HG03571 (cell line): ENCODE measurements around the gene FRAS1.
"Not testable (repeated sequence)": the region's sequence is repeated elsewhere in the genome, so short reads cannot be mapped to it uniquely, and the experiment has no call there.

Experiments
- ATAC-seq: cut with Tn5 transposase; IDR thresholded peaks from one replicate; pipeline ENCODE4 v1.9.1; 2021; ENCODE audit not compliant: unreplicated experiment

Gene FRAS1

DNA sequence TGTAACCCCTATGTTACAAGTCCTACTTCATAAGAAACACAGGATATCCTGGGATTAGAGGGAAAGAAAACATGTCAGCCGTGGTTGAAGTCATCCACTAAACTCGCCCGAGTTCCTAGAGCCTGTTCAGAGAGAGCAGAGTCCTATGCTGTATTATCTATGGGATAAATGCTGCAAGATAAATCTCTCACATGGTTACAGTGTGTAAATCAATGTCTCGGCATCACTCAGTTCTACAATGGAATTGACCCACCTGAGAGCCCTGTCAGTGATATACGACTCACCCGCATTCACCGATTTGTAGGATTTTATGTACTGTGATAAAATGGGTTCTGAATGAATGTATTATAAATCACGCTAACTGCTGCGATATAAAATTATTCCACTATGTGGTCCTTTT, 366.7 kb downstream of the FRAS1 start:
- no peak for ATAC-seq

DNA sequence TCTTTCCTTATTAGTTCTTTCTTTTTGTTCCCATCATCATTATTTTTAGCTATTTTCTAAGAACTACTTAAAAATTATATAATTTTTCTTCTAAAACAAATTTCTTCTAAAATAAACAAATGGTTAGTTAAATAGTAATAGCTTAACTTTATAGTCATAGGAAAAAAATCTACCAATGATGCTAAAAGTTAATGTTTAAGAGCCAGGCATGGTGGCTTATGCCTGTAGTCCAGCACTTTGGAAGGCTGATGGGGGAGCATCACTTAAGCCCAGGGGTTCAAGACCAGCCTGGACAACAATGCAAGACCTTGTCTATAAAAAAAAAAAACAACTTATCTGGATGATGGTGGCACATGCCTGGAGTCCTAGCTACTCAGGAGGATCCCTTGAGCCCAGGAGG, 367.3 kb downstream of the FRAS1 start:
- ATAC-seq = no peak

DNA sequence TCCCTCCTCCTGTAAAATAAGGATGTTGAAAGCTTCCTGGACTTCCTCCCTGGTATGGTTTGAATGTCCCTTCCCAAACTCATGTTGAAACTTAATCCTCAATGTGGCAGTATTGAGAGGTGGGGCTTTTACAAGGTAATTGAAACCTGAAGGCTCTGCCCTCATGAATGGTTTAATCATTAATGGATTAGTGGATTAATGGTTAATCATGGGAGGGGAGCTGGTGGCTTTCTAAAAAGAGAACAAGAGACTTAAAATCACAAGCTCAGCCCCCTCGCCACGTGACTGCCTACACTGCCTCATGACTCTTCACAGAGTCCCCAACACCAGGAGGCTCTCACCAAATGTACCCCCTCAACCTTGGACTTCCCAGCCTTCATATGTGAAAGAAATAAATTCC, 369.8 kb downstream of the FRAS1 start:
- peak; percentile 57 for ATAC-seq

DNA sequence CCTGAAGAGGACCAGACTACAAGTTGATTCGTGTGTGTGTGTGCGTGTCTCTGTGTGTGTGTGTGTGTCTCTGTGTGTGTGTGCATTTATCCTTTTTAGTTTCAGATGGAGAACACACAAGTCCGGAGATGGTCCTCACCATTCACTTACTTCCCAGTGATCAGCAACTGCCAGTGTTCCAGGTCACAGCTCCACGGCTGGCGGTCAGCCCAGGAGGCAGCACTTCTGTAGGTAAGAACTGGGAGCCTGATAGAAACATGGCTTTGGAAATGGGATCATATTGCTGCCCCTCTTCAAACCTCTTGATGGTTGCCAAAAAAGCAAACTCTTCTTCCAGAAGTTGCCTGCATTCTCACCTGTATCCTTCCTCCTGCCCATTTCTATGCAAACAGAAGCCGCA, 371.9 kb downstream of the FRAS1 start:
- no peak for ATAC-seq

DNA sequence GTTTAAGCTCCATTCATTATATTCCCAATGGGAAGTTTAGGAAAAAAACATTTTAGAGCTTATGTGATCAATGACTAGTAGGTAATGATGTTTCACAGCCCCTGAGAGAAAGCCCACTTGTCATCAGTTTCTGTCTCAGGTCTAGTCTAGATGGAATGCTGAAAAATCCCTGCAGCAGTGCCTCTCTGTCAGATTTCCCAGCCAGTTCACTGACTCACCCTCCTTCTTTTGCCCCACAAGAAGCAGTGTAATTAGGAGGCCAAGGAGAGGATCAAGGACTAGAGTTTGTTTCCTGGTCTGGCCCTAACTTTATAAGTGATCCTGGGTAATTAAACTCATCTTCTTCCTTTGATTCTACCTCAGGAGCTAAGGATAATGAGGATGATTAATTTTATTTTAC, 375.8 kb downstream of the FRAS1 start:
- no peak for ATAC-seq

DNA sequence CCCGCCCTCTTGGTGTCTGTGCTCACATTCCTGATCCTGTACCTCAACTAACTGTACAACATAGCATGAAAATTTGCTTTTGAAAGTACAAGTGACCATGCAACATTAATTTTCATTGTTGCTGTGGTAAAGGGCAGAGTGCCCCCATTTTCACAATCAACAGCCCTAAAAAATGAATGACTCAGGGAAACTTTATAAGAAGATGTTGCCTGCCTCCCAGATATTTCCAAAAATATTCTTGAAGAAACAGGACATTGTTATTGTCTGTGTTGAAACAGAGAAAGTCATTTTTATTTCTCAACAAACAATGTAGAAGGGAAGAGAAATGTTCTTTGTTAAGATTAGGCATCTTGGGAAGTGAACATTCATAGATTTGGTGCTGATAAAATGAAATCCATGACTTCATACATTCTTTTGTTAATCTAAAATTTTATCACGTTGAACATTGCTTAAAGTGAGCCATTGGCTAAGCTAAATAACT, 380.5 kb downstream of the FRAS1 start:
- ATAC-seq = no peak

GRCh38 chr4:78439328-78439727, 382.2 kb downstream of the FRAS1 start:
- no peak for ATAC-seq

GRCh38 chr4:78441756-78442155, 384.6 kb downstream of the FRAS1 start:
- ATAC-seq = no peak

DNA sequence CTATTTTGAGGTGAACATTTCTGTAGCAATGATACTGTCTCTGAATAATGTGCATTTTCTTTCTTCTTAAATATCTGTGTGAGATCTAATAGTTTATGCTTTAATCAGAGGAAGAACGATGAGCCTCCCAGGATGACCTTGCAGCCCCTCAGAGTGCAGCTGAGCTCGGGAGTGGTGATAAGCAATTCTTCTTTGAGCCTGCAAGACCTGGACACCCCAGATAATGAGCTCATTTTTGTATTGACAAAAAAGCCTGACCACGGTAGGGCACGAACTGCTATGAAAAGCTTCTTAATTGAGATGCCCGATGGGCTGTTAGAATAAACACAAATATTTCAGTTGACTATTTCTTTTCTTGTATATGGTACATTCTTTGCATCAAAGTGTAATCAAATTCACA, 389.5 kb downstream of the FRAS1 start:
- no peak for ATAC-seq

DNA sequence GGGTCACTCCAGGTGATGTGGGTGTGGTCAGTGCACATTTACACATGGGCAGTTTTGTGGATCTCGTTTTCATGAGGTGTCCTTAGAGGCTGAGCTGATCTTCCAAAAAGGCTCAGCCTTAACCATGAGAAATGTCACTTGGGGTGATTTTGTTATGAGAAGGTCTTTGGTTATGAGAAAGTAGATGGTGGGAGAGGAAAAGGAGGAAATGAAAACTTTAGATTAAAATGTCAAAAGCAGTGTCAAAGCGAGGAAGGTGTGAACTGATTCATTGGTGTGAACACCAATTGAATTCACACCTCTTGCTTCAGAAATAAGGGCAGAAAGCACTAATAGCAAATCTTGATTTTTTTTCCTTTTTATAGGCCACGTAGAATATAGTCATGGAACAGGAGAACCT, 394.3 kb downstream of the FRAS1 start:
- ATAC-seq = no peak

- ATAC-seq = no peak
Observed at GRCh38 chr4:78454016-78454415, 396.9 kb downstream of the FRAS1 start.

GRCh38 chr4:78457751-78458150, 400.6 kb downstream of the FRAS1 start:
- no peak for ATAC-seq

DNA sequence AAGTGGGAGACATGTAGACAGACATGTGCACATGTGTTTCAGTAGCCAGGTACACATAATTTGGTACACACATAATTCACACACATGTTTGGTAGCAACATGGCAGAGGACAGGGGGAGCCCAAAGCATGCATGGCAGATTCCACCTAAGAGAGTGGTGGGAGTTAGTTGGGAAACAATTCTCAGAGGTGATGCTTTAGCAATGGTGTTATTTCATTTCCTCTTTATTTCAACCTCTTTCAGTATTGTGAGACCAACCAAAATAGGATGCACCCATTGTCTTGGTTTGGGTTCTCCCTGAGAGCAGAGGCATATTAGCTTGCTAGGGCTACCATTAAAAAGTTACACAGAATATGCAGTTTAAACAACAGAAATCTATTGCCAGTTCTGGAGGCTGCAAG, 402.2 kb downstream of the FRAS1 start:
- ATAC-seq = no peak

DNA sequence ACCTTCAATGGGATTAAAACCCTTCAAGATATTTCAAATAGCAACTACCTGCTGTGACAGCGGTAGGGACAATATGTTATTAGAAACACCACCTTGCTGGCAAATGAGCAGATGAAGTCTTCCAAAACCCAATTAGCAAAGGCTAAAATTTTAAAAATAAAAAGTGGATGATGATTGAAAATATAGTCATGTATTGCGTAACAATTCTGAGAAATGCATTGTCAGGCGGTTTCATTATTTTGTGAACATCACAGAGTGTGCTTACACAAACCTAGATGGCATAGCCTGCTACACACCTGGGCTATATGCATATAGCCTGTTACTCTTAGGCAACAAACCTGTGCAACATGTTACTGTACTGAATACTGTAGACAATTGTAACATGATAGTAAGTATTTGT, 403.2 kb downstream of the FRAS1 start:
- no peak for ATAC-seq

DNA sequence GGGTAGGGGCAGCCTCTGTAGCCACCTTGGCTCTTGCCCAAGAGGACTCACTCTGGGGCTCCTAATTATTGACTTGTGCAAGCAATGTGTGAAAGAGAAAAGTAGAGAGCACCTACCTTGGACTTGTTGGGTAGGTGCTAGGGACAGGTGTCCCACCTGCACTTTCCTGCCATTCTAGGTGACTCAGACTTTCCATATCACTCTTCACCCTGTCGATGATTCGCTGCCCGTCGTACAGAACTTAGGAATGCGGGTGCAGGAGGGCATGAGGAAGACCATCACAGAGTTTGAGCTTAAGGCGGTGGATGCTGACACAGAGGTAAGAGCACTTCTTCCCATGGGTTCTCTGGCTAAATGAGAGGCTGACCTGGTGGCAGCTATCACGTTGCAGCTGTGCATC, 407.1 kb downstream of the FRAS1 start:
- ATAC-seq = no peak

DNA sequence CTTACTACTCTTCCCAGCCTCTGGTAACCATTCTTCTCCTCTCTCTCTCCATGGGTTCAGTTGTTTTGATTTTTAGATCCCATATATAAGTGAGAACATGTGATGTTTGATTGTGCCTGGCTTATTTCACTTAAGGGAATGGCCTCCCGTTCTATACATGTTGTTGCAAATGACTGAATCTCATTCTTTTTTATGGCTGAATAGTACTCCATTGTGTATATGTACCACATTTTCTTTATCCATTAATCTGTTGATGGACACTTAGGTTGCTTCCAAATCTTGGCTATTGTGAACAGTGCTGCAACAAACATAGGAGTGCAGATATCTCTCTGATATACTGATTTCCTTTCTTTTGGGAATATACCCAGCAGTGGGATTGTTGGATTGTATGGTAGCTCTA, 410.1 kb downstream of the FRAS1 start:
- ATAC-seq = not testable (repeated sequence)

GRCh38 chr4:78468272-78468671, 411.1 kb downstream of the FRAS1 start:
- ATAC-seq = no peak

- ATAC-seq = no peak
Observed at GRCh38 chr4:78476108-78476704, 419.1 kb downstream of the FRAS1 start.

DNA sequence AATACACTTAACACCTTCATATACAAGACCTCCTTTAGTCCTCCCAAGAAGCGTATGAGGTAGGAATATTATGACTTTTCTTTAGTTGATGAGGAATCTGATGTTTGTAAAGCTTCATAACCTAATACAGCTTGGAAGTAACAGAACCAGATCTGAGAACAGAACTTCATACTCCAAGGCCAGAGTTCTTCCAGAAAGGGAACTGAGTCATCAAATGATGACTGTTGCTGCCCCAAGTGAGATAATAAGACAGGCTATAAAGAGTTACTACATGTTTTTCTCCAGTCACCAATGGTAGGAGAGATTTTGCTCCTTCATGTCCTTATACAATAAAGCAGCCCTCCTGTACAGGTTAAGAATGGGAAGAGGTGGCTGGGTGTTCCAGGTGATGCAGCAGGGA, 420.2 kb downstream of the FRAS1 start:
- ATAC-seq = no peak

GRCh38 chr4:78478523-78478922, 421.4 kb downstream of the FRAS1 start:
- no peak for ATAC-seq

- ATAC-seq = no peak
Observed at GRCh38 chr4:78480286-78480685, 423.2 kb downstream of the FRAS1 start.

GRCh38 chr4:78481180-78481579, 424.1 kb downstream of the FRAS1 start:
- ATAC-seq = no peak

DNA sequence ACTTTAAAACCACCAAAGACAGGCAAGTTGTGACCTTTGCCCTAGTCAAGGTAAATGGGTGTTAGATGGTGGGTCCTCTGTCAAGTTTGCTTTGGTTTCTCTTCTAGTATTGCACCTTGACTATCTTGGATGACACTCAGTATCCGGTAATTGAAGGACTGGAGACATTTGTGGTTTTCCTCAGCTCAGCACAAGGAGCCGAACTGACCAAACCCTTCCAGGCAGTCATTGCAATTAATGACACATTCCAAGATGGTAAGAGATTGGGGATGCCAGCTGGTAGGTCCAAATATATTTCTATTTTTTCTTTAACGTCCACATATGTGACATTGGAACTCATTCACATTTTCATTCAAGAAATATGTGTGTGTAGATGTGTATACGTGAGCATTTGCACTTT, 425.2 kb downstream of the FRAS1 start:
- no peak for ATAC-seq

GRCh38 chr4:78483811-78484210, 426.7 kb downstream of the FRAS1 start:
- no peak for ATAC-seq
